Tibial nerve (tissue), 3 donors: ENCODE data around the gene EPS8L1.

ENCODE experiments used
- POLR2A ChIP-seq, 2 donors: fragments of 450-650 bp; IDR thresholded peaks; one replicate each; pipeline ENCODE4 v1.6.1; 2017; ENCODE audit warnings: antibody characterized with exemption in 2 of 2, mild to moderate bottlenecking in 2 of 2, moderate library complexity in 2 of 2
- TF ChIP-seq, protein P1 (sequence below), 5 experiments: fragments of 200-600 bp in 3 of 5; fragments of 450-650 bp in 2 of 5; sonication (generic) in 3 of 5; IDR thresholded peaks; one replicate each; pipeline ENCODE4 v1.5.1; 2016 to 2019; ENCODE audit warnings: antibody characterized with exemption in 5 of 5, mild to moderate bottlenecking in 3 of 5, moderate library complexity in 2 of 5

DNA sequence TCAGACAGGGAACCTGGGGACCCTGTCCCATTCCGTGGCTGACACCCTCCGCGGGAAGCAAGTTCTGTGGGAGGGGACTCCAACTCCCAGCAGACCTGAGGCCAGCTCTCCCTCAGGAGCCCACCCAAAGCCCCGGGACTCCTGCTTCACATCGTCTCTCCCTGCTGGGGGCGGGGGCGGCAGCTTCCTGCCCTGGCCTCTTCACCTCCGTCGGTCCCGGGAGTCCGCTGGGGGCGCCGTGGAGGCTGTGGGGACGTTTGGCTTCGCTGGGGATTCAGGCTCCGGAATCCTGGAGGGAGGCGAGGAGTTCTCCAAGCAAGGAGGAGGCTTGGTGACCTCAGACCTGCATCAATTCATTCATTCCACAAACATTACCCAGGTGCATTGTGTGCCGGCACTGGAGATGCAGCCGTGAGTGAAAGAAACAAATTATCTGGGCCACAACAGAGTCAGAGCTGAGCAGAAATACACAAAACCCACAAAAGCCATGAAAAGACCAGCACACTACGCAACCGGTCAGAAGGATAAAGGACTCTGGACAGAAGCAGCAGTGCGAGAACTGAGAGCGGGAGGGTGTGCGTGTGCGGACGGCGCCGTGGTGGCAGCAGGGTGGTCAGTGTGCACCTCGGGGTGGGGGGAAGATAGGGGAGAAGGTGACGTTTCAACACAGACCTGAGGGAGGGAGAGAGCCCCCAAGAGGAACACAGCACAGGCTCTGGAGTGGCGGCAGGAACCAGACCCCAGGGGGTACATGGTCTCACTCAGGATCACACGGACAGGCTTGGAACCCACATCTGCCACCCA is 19.0 kb downstream of the EPS8L1 start:
- TF ChIP-seq, protein P1, sequence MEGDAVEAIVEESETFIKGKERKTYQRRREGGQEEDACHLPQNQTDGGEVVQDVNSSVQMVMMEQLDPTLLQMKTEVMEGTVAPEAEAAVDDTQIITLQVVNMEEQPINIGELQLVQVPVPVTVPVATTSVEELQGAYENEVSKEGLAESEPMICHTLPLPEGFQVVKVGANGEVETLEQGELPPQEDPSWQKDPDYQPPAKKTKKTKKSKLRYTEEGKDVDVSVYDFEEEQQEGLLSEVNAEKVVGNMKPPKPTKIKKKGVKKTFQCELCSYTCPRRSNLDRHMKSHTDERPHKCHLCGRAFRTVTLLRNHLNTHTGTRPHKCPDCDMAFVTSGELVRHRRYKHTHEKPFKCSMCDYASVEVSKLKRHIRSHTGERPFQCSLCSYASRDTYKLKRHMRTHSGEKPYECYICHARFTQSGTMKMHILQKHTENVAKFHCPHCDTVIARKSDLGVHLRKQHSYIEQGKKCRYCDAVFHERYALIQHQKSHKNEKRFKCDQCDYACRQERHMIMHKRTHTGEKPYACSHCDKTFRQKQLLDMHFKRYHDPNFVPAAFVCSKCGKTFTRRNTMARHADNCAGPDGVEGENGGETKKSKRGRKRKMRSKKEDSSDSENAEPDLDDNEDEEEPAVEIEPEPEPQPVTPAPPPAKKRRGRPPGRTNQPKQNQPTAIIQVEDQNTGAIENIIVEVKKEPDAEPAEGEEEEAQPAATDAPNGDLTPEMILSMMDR (IDR thresholded peaks at IDR 0.05): no peak
- TF ChIP-seq POLR2A (IDR thresholded peaks at IDR 0.05): no peak
